GM21528 (cell line): Measurements from ENCODE around the gene TAF1B.

Source experiments
- ATAC-seq: cut with Tn5 transposase; IDR thresholded peaks from one replicate; pipeline ENCODE4 v1.9.1; 2021; ENCODE audit warnings: mild to moderate bottlenecking, moderate library complexity; ENCODE audit not compliant: unreplicated experiment, low FRiP score

TAF1B gene

GRCh38 chr2:9843229-9844035 is at the start of gene TAF1B:
TAF1B (plus strand) TSS chr2:9843474; CDS start chr2:9843542, 68 bp downstream.
- peak; percentile 83 for ATAC-seq

GRCh38 chr2:9793918-9794717 is 49.2 kb upstream of the TAF1B start:
- no peak for ATAC-seq

- no peak for ATAC-seq
These were observed 48.2 kb upstream of the TAF1B start for GRCh38 chr2:9795071-9795470.

- no peak for ATAC-seq
These were observed 46.9 kb upstream of the TAF1B start for GRCh38 chr2:9796056-9797010.

GRCh38 chr2:9797086-9797485 is 46.2 kb upstream of the TAF1B start:
- ATAC-seq, result no peak

GRCh38 chr2:9797681-9798556 is 45.4 kb upstream of the TAF1B start:
- ATAC-seq, result no peak

- no peak for ATAC-seq
These were observed 44.2 kb upstream of the TAF1B start for GRCh38 chr2:9799011-9799596.

GRCh38 chr2:9799729-9800632 is 43.3 kb upstream of the TAF1B start:
- peak; percentile 73 for ATAC-seq

- no peak for ATAC-seq
These were observed 42.7 kb upstream of the TAF1B start for GRCh38 chr2:9800639-9800974.

- no peak for ATAC-seq
These were observed 42.1 kb upstream of the TAF1B start for GRCh38 chr2:9800975-9801726.

- no peak for ATAC-seq
These were observed 40.7 kb upstream of the TAF1B start for GRCh38 chr2:9802576-9802993.

GRCh38 chr2:9803023-9803805 is 40.1 kb upstream of the TAF1B start:
- no peak for ATAC-seq

GRCh38 chr2:9805435-9806297 is 37.6 kb upstream of the TAF1B start:
- ATAC-seq, result no peak

GRCh38 chr2:9806298-9806610 is 37.0 kb upstream of the TAF1B start:
- ATAC-seq, result no peak

- ATAC-seq, result no peak
These were observed 36.6 kb upstream of the TAF1B start for GRCh38 chr2:9806656-9807055.

GRCh38 chr2:9807056-9807455 is 36.2 kb upstream of the TAF1B start:
- ATAC-seq, result no peak
